H1 (cell line): ENCODE results near the gene USP3. TPM values are rescaled to one million over a fixed set of nuclear protein-coding genes. Genes with fewer than 3 reads are reported as not detected.
A peak's percentile ranks its signal among the peaks of the same experiment; 100 is the strongest.

Source experiments
- ASH2L ChIP-seq: fragments of 200-600, 300-600 bp; sonication (generic); IDR thresholded peaks from one replicate; pipeline ENCODE4 v1.7.1; 2017; ENCODE audit warnings: low read length
- BACH1 ChIP-seq: IDR thresholded peaks from 2 replicates; pipeline ENCODE4 v1.6.1; 2012; ENCODE audit warnings: low read length, improper control_type of control experiment
- CHD2 ChIP-seq: IDR thresholded peaks from 2 replicates; pipeline ENCODE4 v1.6.1; 2012; ENCODE audit warnings: low read length, improper control_type of control experiment
- JUN ChIP-seq: IDR thresholded peaks from 2 replicates; pipeline ENCODE4 v1.6.1; 2011; ENCODE audit warnings: low read depth, mild to moderate bottlenecking, improper control_type of control experiment, low read length
- POLR2AphosphoS5 ChIP-seq: IDR thresholded peaks from 2 replicates; pipeline ENCODE4 v1.6.1; 2011; ENCODE audit warnings: low read depth, low read length
- RAD21 ChIP-seq, 2 experiments: IDR thresholded peaks in 1 of 2; conservative IDR thresholded peaks in 1 of 2; 2 replicates each; pipeline ENCODE4 v1.6.1; 2011; ENCODE audit warnings: low read depth in 2 of 2, low read length in 2 of 2, improper control_type of control experiment in 1 of 2, inconsistent platforms in 1 of 2, mild to moderate bottlenecking in 1 of 2, moderate library complexity in 1 of 2
- TAF7 ChIP-seq: optimal IDR thresholded peaks from 2 replicates; pipeline ENCODE3; 2011; ENCODE audit warnings: low read depth, mild to moderate bottlenecking, inconsistent platforms, low read length, moderate library complexity, borderline replicate concordance
- polyA plus RNA-seq, 7 experiments: library from polyadenylated mRNA; depleted of rRNA in 3 of 7; stranded (reverse) in 5 of 7; unstranded in 2 of 7; fragments of >200 nt in 5 of 7; fragments of 200-250 nt in 2 of 7; gene quantifications; 1 replicate in 5 of 7; 2 replicates in 1 of 7; 4 replicates in 1 of 7; pipeline versions ENCODE4 v1.2.1 to v1.2.3, GENCODE V29; 2011 to 2013; ENCODE audit warnings: missing spikeins in 2 of 7, mixed read lengths in 2 of 7
- total RNA-seq: library from RNA; stranded (reverse); fragmentation: NEBNext Ultra II Directional; extraction: Animal tissue kit (Norgen Biotek cat#: 25700); gene quantifications from 2 replicates; pipeline ENCODE4 v1.2.1, GENCODE V29; 2021
- TF ChIP-seq, protein P1 (sequence below), 3 experiments: IDR thresholded peaks; 1 replicate in 2 of 3; 2 replicates in 1 of 3; pipeline versions ENCODE4 v1.5.1 to v1.6.1; 2011; ENCODE audit warnings: low read length in 3 of 3, mild to moderate bottlenecking in 3 of 3, inconsistent platforms in 2 of 3, low read depth in 1 of 3, moderate library complexity in 1 of 3; ENCODE audit not compliant: insufficient read depth in 1 of 3; ENCODE audit errors: control extremely low read depth in 1 of 3
- TF ChIP-seq, protein P2 (sequence below): IDR thresholded peaks from 2 replicates; pipeline ENCODE4 v1.6.1; 2012; ENCODE audit warnings: inconsistent platforms
- TF ChIP-seq, protein P3 (sequence below): IDR thresholded peaks from 2 replicates; pipeline ENCODE4 v1.6.1; 2012; ENCODE audit warnings: low read length, inconsistent platforms

The USP3 gene
- total and polyA plus RNA-seq, 2 of the 8 experiments (the other 6 are each of a cell fraction or from before 2014, with no cell fraction given) = 15.5 to 16.2 TPM

DNA sequence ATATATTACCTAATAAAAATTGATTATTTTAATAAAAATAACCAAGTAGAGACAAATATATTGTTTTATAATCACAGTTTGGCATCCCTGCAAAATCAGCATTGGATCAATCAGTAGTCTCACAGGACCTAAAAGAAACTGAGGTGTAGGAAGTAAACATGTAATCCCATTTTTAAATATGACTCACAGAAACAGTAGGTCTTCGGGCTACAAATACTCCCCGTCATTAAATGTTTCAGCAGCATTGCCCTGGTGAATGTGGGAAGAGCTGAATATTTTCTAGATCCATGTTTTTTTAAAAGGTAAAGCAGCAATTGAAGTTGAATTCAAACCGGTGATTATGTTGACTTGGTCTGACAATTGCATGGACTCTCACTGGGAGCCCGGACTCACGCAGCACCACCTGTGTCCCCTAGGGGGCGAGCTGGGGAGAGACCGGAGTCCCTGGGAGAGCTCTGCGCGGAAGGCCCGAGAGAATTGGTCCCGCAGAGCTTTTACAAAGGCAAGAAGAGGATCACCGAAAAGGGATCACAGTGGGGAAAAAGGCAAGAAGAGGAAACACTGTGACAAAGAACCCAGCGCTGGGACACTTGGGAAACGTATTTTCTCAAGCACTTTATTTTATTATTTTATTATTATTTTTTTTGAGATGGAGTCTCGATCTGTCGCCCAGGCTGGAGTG lies 17.2 kb upstream of the USP3 start (continued):
- TF ChIP-seq, protein P1, sequence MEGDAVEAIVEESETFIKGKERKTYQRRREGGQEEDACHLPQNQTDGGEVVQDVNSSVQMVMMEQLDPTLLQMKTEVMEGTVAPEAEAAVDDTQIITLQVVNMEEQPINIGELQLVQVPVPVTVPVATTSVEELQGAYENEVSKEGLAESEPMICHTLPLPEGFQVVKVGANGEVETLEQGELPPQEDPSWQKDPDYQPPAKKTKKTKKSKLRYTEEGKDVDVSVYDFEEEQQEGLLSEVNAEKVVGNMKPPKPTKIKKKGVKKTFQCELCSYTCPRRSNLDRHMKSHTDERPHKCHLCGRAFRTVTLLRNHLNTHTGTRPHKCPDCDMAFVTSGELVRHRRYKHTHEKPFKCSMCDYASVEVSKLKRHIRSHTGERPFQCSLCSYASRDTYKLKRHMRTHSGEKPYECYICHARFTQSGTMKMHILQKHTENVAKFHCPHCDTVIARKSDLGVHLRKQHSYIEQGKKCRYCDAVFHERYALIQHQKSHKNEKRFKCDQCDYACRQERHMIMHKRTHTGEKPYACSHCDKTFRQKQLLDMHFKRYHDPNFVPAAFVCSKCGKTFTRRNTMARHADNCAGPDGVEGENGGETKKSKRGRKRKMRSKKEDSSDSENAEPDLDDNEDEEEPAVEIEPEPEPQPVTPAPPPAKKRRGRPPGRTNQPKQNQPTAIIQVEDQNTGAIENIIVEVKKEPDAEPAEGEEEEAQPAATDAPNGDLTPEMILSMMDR (IDR thresholded peaks at IDR 0.05; ENCODE audit: control extremely low read depth in 1 of 3, insufficient read depth in 1 of 3, low read depth in 1 of 3, low read length in 3 of 3) = peak; percentile 86 to 94 (median 94)
- TF ChIP-seq BACH1 (no peak), RAD21 (IDR thresholded peaks at IDR 0.05 in 1 of 2, conservative IDR thresholded peaks at IDR 0.05 in 1 of 2; ENCODE audit: low read depth in 2 of 2, low read length in 2 of 2) (peak; percentile 72 to 79), JUN (no peak), CHD2 (no peak), ASH2L (no peak), TAF7 (no peak), POLR2AphosphoS5 (no peak)
- TF ChIP-seq, protein P2, sequence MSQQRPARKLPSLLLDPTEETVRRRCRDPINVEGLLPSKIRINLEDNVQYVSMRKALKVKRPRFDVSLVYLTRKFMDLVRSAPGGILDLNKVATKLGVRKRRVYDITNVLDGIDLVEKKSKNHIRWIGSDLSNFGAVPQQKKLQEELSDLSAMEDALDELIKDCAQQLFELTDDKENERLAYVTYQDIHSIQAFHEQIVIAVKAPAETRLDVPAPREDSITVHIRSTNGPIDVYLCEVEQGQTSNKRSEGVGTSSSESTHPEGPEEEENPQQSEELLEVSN = no peak
- TF ChIP-seq, protein P3, sequence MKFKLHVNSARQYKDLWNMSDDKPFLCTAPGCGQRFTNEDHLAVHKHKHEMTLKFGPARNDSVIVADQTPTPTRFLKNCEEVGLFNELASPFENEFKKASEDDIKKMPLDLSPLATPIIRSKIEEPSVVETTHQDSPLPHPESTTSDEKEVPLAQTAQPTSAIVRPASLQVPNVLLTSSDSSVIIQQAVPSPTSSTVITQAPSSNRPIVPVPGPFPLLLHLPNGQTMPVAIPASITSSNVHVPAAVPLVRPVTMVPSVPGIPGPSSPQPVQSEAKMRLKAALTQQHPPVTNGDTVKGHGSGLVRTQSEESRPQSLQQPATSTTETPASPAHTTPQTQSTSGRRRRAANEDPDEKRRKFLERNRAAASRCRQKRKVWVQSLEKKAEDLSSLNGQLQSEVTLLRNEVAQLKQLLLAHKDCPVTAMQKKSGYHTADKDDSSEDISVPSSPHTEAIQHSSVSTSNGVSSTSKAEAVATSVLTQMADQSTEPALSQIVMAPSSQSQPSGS = no peak
